GM21737 (cell line): ENCODE measurements around the gene GBF1.
"Not testable (repeated sequence)": the region's sequence is repeated elsewhere in the genome, so short reads cannot be mapped to it uniquely, and the experiment has no call there.

Source experiments
- ATAC-seq: cut with Tn5 transposase; IDR thresholded peaks from one replicate; pipeline ENCODE4 v1.9.1; 2021; ENCODE audit warnings: mild to moderate bottlenecking, moderate library complexity; ENCODE audit not compliant: unreplicated experiment

The GBF1 gene

DNA sequence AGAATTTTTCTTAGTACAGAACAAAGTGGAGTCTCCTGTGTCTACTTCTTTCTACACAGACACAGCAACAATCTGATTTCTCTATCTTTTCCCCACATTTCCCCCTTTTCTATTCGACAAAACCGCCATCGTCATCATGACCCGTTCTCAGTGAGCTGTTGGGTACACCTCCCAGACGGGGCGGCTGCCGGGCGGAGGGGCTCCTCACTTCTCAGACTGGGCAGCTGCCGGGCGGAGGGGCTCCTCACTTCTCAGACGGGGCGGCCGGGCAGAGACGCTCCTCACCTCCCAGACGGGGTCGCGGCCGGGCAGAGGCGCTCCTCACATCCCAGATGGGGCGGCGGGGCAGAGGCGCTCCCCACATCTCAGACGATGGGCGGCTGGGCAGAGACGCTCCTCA lies 56.0 kb downstream of the GBF1 start:
- not testable (repeated sequence) for ATAC-seq

DNA sequence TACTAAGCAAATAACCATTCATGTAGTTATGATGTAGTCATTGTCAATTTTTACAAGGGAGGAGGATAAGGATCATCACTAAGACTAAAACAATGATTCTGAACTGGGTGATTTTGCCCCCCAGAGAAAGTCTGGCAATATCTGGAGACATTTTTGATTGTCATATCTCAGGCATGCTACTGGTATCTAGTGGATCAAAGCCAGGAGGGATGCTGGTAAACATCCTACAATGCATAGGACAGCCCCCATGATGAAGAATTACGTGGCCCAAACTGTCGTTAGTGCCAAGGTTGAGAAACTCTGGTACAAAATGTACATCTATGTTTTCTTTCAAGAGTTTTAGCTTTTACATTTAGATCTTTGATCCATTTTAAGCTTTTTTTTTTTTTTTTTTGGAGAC lies 57.3 kb downstream of the GBF1 start:
- no peak for ATAC-seq

- ATAC-seq, result no peak
Observed at GRCh38 chr10:102306006-102306405, 60.7 kb downstream of the GBF1 start.

DNA sequence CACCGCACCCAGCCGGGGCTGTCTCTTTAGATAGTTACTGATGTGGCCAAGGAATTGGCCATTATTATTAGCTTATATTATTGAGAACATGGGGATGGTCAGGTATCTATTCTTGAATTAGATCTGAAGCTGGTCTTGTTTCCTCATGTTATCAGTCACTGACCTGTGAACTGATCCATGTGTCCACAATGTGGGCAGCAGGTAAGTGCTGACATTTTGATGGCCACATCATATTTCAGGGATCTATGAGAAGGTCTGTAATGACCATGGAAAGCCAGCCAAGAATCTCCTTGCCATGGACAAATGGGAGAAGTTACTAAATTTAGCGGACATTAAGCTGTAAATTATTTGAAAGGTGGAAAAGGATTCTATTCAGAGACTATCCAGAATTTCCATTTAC lies 61.4 kb downstream of the GBF1 start:
- ATAC-seq, result no peak

GRCh38 chr10:102308318-102308717 lies 63.0 kb downstream of the GBF1 start:
- not testable (repeated sequence) for ATAC-seq

DNA sequence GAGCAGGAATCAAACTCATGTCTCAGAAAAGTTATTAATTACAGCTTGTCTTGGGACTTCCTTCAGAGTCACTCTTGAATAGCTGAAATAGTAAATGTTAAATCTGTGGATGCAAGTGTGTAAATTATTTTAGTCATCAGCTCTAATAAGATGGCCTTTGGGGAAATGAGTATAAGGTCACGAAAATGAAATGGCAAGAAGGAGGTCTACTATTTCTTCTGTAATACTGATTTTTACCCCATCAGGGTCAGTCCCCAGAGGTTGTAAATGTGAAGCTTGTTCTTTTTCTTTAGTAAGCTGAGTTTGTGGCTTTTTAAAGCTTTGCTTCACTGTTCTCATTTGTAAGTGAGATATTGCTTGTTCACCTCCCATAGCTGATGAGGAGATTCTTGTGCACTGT lies 63.9 kb downstream of the GBF1 start:
- no peak for ATAC-seq

- ATAC-seq, result no peak
Observed at GRCh38 chr10:102309916-102310315, 64.6 kb downstream of the GBF1 start.

GRCh38 chr10:102310361-102311024 lies 65.2 kb downstream of the GBF1 start:
- ATAC-seq, result no peak

DNA sequence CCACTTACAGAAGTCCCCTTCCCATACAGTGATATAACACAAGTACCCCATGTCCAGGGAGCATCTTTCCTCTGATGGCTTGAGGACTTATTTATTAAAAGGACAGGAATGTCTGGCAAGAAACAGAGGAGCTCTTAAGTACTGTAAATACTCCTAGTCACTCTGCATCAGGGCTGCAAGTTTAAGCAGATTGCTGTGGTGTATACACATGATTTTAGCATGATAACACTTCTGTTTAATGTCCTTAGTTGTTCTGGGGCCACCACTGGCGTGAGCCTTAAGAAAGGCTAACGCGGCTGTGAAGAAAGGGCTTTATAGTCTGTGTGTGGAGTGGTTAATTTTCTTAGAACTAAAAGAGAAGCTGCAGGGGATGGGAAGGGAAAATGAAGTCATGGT lies 65.7 kb downstream of the GBF1 start:
- ATAC-seq, result no peak

DNA sequence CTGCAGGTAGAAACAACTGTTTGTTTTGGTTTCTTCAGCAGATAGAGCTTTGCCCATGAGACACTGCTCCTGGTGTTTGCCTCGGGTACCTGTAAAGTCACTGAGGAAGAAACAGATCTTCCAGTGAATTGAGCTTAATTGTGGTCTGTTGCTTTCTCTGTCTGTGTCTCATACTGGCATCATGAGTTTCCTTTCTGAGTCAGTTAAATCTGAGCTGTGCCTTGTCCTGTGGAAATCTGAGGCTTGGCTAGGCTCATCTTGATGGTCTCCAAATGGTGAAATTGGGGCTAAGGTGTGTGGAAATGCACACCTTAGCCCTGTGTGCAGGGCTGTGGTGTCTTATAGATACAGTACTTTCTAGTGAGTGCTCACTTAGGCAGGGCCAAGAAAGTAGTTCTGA lies 67.4 kb downstream of the GBF1 start:
- no peak for ATAC-seq

DNA sequence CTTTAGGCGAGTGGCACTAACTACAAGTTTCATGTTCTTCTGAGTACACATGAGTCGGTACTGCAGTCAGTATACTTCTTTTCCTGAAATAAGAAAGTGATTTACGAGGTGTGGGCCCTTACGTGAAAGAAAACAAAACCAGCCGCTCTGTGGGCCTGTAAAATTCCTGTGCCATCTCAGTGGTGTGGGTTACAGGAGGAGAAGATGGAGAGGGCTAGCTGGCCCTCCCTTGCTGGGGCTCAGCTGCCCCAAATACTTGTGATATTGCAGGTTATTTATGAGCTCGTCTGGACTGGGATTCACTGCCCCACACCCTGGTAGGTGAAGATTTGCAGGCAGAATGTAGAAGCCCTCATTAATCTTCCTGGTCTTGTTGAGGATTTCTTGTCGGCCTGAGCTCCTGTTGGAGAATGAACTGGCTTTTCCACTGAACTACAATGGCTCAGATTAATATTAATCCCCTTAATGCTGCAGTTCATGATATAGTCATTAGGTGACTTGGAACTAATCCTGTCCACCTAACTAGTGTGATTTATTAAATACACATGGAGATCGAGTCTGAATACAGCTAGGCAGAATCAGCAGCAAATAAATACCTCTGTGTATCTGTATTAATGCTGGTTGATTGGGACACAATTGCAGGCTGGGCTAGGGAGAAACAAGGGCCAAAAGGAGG lies 68.0 kb downstream of the GBF1 start:
- no peak for ATAC-seq

GRCh38 chr10:102314801-102315200 lies 69.5 kb downstream of the GBF1 start:
- ATAC-seq, result no peak

DNA sequence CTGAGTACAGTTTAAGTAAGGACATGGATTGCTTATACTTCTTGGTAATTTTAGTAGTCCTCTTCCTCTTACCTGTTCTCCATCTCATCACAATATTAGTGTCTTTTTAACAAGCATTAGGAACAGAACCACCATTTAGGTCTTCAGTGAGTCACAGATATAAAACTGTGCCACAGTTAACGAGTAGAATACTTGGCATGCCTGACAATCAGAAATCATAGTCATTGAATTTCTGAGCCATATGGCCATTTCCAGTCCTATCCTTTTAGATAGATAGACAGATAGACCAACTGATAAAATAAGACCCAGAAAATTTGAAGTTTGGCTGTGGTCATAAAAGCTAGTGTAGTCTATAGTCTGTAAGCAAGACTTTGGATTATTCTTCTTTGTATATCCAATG lies 71.1 kb downstream of the GBF1 start:
- ATAC-seq, result no peak

- ATAC-seq, result no peak
Observed at GRCh38 chr10:102322914-102323313, 77.6 kb downstream of the GBF1 start.

DNA sequence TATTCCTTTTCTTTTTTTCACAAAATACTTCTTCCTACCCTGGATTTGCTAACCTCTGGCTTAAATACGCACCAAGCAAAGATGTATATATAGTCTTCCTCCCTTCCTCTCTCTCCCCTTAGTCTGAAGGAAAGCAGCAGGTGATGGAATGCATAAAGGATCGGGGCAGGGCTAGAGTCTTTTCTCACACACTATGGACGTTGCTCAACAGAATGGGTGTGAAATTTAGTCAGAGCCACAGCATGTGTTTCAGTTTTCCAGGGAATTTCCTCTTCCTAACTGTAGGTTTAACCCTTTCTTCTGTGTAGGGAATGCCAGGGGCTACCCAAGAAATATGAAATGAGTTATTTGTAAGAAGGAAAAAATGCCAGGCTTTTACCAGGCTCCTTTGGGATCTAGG lies 78.7 kb downstream of the GBF1 start:
- no peak for ATAC-seq

DNA sequence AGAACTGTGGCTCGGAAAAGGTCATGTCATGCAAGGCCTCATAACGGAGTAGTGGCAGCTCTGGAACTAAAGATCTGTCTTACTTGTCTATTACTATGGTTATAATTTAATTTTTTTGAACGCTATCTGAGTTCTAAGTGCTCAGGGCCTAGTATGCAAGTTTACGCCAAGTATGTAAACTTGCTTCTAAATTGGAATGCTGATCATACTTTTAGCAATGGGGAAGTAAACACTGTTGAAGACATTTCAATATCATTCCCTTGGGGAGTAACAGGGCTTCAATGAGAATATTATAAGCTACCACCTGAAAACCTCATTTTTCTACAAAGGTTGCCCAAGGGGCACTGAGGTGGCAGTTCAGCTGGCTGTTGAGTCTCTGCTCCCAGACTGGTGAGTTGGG lies 80.7 kb downstream of the GBF1 start:
- ATAC-seq, result no peak

GRCh38 chr10:102327002-102327401 lies 81.7 kb downstream of the GBF1 start:
- no peak for ATAC-seq

- ATAC-seq, result no peak
Observed at GRCh38 chr10:102327641-102328040, 82.3 kb downstream of the GBF1 start.

- ATAC-seq, result no peak
Observed at GRCh38 chr10:102332772-102333171, 87.4 kb downstream of the GBF1 start.

- no peak for ATAC-seq
Observed at GRCh38 chr10:102334101-102334500, 88.8 kb downstream of the GBF1 start.

DNA sequence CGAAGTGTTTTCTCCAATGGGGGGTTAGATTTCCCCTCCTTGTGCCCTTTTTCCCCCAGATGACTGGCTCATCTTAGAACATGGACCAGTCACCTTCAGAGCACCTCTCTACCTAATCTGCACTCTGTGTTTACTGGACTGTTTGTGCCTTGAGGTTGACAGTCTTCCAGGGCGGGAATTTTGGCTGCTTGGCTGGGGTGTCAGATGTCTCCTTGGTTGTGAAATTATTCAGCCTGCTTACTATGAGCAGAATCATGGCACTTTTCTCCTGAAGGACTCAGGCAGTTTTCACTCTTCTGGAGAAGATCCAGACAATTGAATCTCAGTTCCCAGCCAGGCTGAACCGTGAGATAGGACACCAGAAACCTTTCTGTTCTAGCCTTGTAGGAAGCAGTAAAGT lies 89.9 kb downstream of the GBF1 start:
- ATAC-seq, result no peak

GRCh38 chr10:102341038-102341688 lies 95.8 kb downstream of the GBF1 start:
- ATAC-seq, result no peak
